ENCODE data around the gene ADIRF.

GRCh38 chr10:86957471-86958115, 10.7 kb upstream of the ADIRF start, which contains the start of gene MMRN2:
- TF ChIP-seq CTCF (IDR thresholded peaks at IDR 0.05 in 8 of 11, conservative IDR thresholded peaks at IDR 0.05 in 3 of 11) (no peak), POLR2A (IDR thresholded peaks at IDR 0.05) (no peak)

Measured in spleen (tissue), 7 donors.